PFSK-1 (cell line): ENCODE measurements around the gene SPECC1.

ENCODE experiments used
- POLR2AphosphoS5 ChIP-seq: IDR thresholded peaks from 2 replicates; pipeline ENCODE4 v1.6.1; 2012; ENCODE audit warnings: low read depth, mild to moderate bottlenecking, control low read depth, low read length, moderate library complexity
- REST ChIP-seq, 2 experiments: IDR thresholded peaks; 2 replicates each; pipeline versions ENCODE4 v1.6.1 to v1.8.0; 2011 to 2012; ENCODE audit warnings: low read depth in 2 of 2, low read length in 2 of 2, control low read depth in 1 of 2, inconsistent platforms in 1 of 2, mild to moderate bottlenecking in 1 of 2, moderate library complexity in 1 of 2; ENCODE audit not compliant: insufficient read depth in 1 of 2
- SIN3A ChIP-seq: IDR thresholded peaks from 2 replicates; pipeline ENCODE4 v1.6.1; 2012; ENCODE audit warnings: mild to moderate bottlenecking, low read length, moderate library complexity, borderline replicate concordance; ENCODE audit not compliant: insufficient read depth
- TAF1 ChIP-seq: IDR thresholded peaks from 2 replicates; pipeline ENCODE4 v1.6.1; 2012; ENCODE audit warnings: low read length, control low read depth, borderline replicate concordance; ENCODE audit not compliant: insufficient read depth

DNA sequence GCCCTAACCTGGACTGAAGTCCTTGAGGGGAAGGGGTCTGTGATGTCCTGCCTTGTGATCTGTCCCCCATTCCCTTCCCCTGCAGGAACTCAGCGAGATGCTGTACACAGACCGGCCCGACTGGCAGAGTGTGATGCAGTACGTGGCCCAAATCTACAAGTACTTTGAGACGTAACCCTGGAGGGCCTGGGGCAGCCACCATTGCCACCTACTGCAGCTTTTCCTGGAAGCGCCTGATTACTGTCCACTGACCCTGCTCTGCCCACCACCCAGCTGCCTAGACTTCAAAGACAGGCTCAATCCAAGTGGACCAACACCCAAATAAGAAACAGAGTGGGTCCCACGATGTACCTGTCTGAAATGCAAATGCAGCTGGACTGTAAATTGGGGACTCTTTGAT is 304.7 kb downstream of the SPECC1 start:
- no peak for TF ChIP-seq SIN3A
- TF ChIP-seq TAF1: no peak
- no peak for TF ChIP-seq POLR2AphosphoS5
- TF ChIP-seq REST (IDR thresholded peaks at IDR 0.05; ENCODE audit: insufficient read depth in 1 of 2, low read depth in 2 of 2, low read length in 2 of 2): no peak
